ENCODE results near the gene PTOV1.

DNA sequence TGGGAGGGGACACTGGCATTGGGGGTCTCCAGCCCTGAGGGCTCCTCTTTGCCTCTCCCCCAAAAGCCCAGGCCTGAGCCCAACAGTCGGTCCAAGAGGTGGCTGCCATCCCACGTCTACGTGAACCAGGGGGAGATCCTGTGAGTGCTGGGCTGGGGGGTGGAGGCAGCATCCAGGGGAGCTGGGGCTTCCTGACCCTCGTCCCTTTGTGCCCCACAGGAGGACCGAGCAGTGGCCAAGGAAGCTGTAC lies 6.8 kb downstream of the PTOV1 start:
- TF ChIP-seq, protein P1, sequence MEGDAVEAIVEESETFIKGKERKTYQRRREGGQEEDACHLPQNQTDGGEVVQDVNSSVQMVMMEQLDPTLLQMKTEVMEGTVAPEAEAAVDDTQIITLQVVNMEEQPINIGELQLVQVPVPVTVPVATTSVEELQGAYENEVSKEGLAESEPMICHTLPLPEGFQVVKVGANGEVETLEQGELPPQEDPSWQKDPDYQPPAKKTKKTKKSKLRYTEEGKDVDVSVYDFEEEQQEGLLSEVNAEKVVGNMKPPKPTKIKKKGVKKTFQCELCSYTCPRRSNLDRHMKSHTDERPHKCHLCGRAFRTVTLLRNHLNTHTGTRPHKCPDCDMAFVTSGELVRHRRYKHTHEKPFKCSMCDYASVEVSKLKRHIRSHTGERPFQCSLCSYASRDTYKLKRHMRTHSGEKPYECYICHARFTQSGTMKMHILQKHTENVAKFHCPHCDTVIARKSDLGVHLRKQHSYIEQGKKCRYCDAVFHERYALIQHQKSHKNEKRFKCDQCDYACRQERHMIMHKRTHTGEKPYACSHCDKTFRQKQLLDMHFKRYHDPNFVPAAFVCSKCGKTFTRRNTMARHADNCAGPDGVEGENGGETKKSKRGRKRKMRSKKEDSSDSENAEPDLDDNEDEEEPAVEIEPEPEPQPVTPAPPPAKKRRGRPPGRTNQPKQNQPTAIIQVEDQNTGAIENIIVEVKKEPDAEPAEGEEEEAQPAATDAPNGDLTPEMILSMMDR (IDR thresholded peaks at IDR 0.05; ENCODE audit: low read depth, low read length, poor library complexity, severe bottlenecking) = no peak
- no peak for TF ChIP-seq EZH2phosphoT487 (IDR thresholded peaks at IDR 0.05; ENCODE audit: borderline replicate concordance, low read length)

Measured in DOHH2 (cell line).